Stimulated activated CD4-positive, alpha-beta T cell treated with anti-CD3 and anti-CD28 coated beads, Interleukin-15, amount 100 ng/mL, for 24 hours (primary cell): ENCODE results near the gene ACTA2.

Source experiments
- DNase-seq: peaks from one replicate; pipeline ENCODE4 v3.0.0-alpha.2; 2020

The ACTA2 gene

GRCh38 chr10:88952647-88953111, at the start of gene ACTA2:
Gene ACTA2 (minus strand): TSS chr10:88952773. CDS start chr10:88948930, 3,843 bp downstream.
- no peak for DNase-seq

- DNase-seq: no peak
Observed at GRCh38 chr10:89001729-89002072, 49.1 kb upstream of the ACTA2 start.

GRCh38 chr10:89001024-89001728, 48.6 kb upstream of the ACTA2 start:
- DNase-seq: peak; percentile 45

GRCh38 chr10:88999625-89000024, 47.1 kb upstream of the ACTA2 start:
- no peak for DNase-seq

- DNase-seq: no peak
Observed at GRCh38 chr10:88996927-88997326, 44.4 kb upstream of the ACTA2 start.

- no peak for DNase-seq
Observed at GRCh38 chr10:88995156-88995876, 42.7 kb upstream of the ACTA2 start.

GRCh38 chr10:88994019-88994418, 41.4 kb upstream of the ACTA2 start:
- DNase-seq: no peak

- no peak for DNase-seq
Observed at GRCh38 chr10:88992921-88993524, 40.5 kb upstream of the ACTA2 start.

GRCh38 chr10:88991899-88992320, 39.3 kb upstream of the ACTA2 start:
- no peak for DNase-seq

- peak; percentile 81 for DNase-seq
Observed at GRCh38 chr10:88991161-88991898, 38.8 kb upstream of the ACTA2 start.

GRCh38 chr10:88990384-88991160, 38.0 kb upstream of the ACTA2 start, which contains the start of gene FAS:
Gene FAS (plus strand): TSS chr10:88990798. CDS start chr10:88990877, 79 bp downstream.
- peak; percentile 82 for DNase-seq

- DNase-seq: no peak
Observed at GRCh38 chr10:88989824-88990383, 37.3 kb upstream of the ACTA2 start.

- no peak for DNase-seq
Observed at GRCh38 chr10:88989423-88989822, 36.9 kb upstream of the ACTA2 start.

GRCh38 chr10:88987840-88988239, 35.3 kb upstream of the ACTA2 start:
- DNase-seq: no peak

- peak; percentile 26 for DNase-seq
Observed at GRCh38 chr10:88987243-88987725, 34.7 kb upstream of the ACTA2 start.

GRCh38 chr10:88986549-88987242, 34.1 kb upstream of the ACTA2 start:
- DNase-seq: no peak

- no peak for DNase-seq
Observed at GRCh38 chr10:88984525-88984924, 32.0 kb upstream of the ACTA2 start.

GRCh38 chr10:88983939-88984338, 31.4 kb upstream of the ACTA2 start:
- no peak for DNase-seq

GRCh38 chr10:88983206-88983605, 30.6 kb upstream of the ACTA2 start:
- DNase-seq: no peak

- no peak for DNase-seq
Observed at GRCh38 chr10:88982366-88982765, 29.8 kb upstream of the ACTA2 start.

- DNase-seq: no peak
Observed at GRCh38 chr10:88981435-88981834, 28.9 kb upstream of the ACTA2 start.
